ENCODE data around the gene OSBPL8.
A peak's percentile ranks its signal among the peaks of the same experiment; 100 is the strongest.

Gene OSBPL8

DNA sequence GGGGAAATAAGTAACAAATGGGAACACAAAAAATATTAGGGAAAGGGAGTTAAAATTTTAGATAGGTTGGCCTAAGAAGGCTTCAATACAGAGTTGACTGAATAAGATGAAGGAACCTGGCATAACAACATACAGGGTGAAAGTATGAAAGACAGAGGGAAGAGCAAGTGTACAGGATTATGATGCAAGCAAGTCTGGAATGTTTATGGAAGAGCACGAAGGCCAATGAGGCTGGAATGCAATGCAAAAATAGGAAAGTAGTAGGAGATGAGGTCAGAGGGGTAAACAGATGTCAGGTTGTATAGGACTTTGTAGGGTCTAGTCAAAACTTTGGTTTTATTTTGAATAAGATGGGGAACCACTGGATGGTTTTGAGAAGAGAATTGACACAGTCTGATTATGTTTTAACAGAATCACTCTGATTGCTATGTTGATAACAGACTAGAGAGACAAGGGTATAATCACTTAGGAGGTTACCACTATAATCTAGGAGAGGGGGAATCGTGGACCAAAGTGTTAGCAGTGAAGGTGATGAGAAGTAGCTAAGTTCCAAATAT is 96.8 kb downstream of the OSBPL8 start:
- no peak for DNase-seq

DNA sequence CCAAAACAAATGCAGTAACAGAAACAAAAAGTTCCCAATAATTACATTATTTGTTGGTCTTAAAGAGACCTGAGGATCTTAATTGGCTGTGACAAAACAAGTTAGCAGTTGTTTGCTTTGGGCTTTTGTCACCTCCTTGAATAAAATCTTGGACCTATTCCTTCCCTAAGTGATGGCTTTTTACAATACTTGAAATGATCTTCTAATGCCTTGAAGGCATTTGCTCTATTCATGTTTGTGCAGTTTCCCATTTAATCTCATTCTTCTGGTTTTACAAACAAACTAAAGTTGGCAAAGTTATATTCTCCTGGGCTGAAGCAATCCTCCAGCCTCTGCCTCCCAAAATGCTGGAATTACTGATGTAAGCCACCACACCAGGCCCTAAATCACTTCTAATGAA is 98.8 kb downstream of the OSBPL8 start:
- DNase-seq, result no peak

DNA sequence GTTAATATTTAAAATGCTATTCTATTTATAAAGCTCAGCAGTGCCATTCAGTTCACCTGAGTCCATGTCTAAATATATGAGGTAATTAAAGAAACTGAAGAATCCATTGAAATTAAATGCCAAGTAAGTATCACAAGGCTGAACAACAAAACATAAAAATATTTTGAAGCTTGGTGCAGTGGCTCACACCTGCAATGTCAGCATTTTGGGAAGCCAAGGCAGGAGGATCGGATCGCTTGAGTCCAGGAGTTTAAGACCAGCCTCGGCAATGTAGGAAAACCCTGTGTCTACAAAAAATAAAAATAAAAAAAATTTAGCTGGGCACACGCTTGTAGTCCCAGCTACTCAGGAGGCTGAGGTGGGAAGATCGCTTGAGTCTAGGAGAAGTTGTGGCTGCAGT is 101.8 kb downstream of the OSBPL8 start:
- no peak for DNase-seq

DNA sequence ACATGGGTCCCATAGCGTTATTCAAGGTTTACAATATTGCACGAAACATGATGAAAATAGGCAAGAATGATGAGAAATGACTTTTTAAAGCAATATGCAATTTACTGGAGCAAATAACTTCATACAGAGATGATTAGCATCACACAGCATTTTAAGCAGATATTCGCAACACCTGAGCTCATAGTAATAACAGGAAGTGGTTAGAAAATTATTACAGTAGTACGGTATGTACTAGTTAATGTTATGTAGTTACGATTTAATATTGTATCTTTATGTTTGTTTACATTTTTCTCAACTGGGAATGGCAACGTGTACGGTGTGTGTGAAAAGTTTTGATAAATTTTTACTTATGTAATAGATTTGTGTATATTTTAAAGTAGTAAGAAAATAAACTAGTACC is 102.6 kb downstream of the OSBPL8 start:
- DNase-seq, result no peak

DNA sequence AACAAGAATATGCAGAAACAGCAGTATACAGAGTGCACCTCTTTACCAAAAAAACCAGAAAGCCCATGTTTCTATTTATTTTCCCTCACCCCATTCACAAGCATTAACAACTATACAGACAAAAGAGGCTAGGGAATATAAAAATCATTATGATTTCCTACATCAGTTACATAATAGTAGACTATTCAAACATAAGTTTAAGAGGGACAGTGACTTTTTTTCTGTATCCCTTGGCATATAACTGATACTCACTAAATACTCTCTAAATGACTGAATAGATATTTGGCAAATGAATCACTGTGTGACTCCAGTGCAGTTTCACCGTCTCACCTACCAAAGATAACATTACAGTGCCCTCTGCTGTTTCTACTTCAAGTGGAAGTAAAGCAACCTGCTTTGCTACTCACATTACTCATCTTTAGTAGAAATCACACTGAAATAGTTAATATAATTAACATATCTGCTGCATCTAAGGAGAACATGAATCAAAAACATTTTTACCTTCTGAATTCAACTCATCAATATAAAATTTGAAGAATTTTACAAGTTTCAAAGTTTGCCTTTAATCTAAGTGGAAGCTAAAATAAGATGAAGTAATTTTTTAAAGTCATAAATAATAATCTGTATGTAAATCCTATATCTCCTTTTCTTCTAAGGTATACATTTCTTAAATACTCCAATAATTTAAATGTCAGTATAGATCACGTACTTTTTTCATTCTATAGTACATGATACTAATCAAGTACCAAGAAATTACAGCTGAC is 103.8 kb downstream of the OSBPL8 start:
- peak; percentile 28 for DNase-seq

DNA sequence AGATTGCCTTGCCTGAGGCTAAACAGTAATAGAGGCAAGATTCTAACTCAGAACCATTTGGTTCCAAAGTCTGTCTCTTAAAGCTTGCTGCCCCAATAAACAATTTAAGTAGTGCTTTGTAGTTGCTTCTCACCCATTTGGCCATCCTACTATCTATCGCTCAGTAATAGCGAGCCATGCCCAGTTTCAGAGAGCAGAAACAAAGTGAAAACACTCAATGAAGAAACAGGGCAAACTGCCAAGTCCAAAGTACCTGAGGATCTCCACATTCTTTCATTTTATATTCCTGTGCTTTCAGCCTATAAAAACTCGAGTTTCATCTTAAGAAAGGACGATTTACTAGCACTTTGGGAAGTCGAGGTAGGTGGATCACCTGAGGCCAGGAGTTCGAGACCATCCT is 108.0 kb downstream of the OSBPL8 start:
- no peak for DNase-seq

DNA sequence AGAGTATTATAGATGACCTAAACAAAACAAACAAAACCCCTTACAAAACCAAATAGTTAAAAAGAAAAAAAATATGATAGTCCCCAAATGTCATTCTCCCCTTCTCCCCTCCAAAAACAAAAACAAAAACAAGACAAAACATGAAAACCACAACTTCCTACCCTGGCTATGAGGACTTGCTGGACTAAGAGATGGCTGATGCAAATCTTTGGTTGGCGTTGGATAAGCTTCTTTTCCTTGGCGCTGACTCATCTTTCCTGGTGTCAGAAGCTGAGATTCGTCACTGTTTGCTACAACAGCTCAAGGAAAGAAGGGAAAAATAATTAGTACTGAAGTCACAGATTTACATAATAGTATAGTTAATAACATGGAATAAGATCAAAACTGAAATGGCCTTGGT is 108.9 kb downstream of the OSBPL8 start:
- peak; percentile 10 for DNase-seq

DNA sequence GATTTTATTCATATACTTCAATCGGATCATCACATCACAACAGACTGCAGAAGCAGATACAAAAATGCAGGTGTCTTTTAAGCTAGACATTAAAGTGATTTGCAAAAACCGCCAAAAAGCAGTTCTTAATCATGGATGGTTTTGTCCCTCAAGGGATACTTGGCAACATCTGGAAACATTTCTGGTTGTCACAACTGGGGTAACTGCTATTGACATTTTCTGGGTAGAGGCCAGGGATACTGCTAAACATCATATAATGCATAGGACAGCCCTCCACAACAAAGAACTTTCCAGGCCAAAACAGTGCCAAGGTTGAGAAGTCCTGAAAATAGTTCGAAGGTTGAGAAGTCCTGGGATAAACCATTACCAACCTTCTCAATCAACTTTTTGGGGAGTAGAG is 109.6 kb downstream of the OSBPL8 start:
- no peak for DNase-seq

DNA sequence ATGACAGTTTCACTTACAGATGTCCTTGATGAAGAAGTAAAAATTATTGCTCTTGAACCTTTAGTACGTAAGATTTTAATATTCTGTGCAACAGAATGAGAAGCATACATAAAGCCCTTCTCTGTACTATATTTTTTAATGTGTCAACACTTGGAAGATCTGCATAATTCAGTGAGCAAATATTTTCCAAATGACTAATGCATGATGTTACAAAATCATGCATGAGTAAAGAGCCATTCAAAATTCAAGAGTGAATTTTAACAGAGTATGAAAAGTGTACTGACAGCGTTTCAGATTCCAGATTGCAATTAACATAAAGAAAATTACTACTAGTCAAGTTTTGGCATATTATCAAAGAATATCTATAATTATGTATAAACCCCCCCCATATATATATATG is 110.0 kb downstream of the OSBPL8 start:
- DNase-seq, result peak; percentile 23

DNA sequence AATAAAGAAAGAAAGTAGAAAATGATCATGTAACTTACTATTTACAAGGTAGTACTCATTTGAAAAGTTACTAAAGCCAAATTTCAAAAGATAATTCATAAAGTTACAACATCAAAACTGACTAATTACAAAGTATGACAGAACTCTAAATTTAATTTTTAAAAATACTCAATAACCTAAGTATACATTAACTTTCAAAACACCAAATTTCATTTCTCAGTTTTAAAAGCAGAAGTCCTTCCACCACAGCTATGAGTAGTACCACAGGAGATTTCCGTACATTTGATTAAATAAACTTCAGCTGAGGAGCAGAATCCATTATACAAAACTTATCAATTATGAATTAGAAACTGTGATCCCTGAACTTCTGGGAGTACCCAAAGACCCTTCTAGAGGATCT is 110.6 kb downstream of the OSBPL8 start:
- peak; percentile 62 for DNase-seq

DNA sequence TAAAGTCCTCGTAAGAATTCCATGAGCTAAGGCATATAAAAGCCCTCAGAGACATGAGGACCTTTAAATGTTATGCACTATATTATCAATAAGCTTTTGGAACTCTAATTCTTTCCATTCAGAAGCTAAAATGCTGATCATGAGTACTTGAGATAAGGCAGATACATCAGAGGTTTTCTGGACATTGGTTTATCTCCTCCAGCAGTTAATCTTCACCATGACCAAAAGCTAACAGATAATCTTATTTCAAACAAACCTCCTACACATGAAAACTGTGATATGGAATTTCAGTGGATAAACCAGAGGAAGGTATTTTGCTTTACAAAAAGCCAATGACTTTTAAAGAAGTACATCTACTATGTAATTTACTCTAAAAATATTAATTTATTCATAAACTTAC is 113.5 kb downstream of the OSBPL8 start:
- no peak for DNase-seq

DNA sequence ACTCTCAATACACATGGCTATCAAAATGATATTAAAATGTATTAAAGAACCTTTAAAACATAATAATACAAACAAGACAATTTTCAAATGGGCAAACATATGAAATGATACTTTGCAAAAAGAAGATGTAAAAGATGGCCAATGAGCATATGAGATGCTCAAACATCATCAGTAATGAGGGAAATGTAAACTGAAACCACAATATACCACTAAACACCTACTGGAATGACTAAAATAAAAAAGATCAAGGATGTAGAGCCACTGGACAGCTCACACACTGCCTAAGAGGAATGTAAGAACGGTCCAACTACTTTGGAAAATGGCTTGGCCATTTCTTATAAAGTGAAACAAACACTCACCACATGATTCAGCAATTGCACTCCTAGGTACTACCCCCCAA is 114.1 kb downstream of the OSBPL8 start:
- no peak for DNase-seq

DNA sequence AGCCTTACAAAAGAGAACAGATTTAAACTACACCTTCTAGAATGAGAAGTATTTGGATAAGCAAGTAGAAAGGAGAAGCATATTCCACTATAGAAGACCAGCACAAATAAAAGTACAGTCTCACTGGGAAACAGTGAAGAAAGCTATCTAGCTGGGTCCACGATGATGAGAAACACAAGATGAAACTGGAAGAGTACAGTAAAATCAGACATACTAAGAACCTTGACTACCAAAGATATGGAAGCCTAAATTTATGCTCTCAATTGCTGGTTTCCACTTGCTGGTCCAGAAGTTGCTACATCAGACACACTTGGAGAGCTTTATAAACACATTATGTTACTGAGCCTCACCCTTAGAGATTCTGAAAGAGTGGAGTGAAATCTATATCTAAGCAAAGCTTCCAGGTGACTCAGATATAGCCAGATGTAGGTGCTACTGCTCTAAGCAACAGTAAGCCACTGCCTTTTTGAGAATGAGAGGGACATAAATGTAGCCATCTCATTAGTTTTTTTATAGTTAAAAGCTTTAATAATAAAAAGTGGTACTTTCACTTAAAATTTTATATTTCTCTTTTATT is 115.1 kb downstream of the OSBPL8 start:
- DNase-seq, result no peak

DNA sequence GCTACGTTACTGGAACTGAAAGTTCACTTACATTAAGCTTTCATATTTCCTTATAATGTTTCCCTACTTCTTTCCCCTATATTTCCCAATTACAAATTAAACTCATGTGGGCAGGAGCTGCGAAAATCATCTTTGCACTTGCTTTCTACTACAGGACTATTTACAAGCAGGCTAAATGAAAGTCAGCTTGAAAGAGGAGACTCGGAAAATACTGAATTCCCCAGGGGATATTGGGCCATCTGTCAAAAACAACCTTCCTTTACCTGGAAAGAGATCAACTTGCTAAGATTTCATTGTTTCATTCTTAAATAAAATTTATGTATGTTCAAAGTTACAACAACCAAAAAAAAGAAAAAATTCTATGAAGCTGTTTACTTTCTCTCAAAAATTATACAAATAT is 118.6 kb downstream of the OSBPL8 start:
- DNase-seq, result no peak

DNA sequence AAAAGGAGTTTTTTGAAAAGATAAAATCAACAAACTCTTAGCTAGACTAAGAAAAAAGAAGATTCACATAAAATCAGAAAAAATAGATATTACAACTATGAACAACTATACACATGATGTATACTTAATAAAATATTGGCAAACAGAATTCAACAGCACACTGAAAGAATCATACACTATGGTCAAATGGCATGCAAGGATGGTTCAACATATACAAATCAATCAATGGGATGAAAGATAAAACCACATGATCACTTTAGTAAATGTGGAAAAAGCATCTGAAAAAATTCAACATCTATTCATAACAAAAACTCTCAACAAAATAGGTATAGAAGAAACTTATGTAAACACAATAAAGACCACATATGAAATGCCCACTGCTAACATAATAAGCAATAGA is 126.8 kb downstream of the OSBPL8 start:
- DNase-seq, result no peak

DNA sequence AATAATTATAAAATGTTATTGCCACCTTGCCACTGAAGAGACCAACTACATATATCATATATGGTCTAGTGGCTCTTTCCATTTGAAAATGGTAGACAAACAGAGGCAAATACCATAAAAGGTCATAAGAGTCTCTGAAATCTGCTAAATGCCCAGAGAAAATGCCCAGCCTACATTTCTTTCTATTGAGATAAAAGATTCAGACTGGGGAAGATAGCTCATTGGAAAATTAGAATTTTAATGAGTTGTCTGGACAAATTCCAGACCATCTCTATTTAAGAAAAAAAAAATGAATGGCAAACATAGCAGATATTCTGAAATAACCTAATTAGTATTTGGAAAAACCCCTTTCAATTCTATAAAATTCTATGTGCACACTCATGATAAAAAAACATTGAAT is 131.5 kb downstream of the OSBPL8 start:
- no peak for DNase-seq

DNA sequence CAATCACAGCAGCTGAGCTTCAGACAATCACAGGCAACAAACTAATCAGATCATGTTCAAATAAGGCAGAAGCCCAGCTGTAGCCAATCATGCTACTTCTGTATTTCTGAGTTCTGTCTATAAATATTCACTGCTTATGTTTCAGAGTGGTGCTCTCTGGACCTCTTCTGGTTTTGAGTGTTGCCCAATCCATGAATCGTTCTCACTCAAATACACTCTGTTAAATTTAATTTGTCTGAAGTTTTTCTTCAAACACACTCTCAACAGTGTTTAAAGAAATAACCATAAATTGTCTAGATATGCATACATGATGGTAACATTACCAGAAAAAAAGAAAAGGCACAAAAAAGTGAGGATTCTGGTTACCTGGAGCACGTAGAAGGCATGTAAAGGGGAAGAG is 133.4 kb downstream of the OSBPL8 start:
- DNase-seq, result peak; percentile 60

DNA sequence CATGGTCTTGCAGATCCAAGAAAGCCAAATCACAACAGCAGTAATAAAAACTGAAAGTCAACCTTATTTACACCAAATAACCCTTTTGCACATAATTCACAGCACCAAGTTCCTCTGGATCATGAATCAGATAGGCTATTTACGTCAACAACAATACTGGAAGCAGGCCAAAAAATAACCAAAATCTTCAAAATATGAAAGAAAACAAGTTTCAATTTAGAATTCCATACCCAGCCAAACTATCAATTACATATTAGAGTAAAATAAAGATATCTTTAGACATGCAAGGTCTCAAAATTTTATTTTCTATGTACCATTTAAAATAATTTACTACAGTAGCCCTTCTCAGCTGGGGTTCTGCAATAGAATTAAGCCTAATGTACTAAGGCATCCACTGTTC is 134.6 kb downstream of the OSBPL8 start:
- DNase-seq, result no peak

DNA sequence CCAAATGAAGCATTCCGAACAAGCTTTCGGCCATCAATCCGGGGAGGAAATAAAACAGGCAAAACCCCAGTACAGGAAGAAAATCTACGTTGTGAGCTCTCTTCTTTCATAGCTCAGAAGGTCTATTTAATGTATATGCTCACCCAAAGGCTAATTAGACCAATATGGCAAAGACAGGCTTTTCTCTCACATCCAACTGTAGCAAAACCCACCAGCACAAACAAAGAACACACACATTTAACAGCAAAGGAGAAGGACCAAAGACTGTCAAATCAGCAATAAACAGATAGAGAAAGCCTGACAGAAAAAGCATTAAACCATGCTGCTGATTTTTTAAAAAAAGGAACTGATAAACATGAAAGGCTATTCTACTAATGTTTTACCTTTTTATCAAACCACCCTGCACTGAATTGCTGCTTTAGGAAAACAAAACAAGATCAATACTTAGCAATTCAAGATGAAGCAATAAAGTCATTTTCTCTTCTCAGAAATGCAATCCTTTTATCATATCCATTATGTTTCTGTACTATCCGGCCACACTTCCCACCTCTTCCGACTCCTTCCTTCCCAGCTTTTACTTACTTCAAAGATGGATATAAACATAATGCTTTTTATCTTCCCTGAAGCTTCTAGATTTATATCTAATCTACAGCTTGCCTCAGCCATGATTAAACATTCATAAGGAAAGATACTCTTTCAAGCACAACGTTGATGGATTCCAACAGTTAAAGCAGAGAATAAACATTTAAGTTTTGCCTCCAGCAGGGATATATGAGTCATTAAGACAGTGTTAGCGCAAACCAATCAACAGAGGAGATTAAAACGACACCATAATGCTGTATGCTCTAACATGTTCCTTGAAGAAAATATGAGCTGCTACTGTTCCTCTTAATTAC is 136.8 kb downstream of the OSBPL8 start:
- no peak for DNase-seq

DNA sequence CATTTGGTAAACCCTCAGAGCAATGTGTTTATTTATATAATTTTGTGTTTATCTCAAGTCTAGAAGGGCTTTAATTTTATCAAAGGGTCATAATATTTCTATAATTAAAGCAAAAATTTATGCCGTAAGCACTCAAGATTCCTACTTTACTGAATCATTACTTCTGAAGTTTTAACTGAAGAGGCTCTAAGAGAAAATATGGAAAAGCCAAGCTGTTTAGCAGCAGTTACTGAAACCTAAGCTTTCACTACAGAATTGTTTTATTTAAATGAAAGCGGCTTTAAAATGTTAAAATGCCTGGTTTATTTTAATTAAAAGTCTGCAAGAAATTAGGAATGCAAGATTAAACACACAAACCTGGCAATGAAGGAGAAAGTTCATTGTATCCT is 137.4 kb downstream of the OSBPL8 start:
- DNase-seq, result no peak

DNA sequence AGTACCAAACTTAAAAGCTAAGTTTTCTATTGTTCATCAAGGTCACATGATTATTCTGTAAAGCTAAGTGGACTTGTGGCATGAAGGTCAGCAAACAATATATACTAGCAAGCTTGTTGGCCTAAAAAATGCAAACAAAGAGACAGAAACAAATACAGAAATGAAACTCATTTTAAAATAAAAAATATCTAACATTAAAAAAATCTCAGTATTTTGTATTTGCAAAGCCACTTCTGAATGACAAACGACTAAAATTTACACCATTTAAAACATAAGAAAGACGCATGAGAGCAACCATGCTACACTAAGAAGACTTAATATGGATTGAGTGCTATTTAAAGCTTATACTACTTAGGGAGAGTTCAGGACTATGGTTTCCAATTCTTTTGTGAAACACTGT is 138.5 kb downstream of the OSBPL8 start:
- no peak for DNase-seq

DNA sequence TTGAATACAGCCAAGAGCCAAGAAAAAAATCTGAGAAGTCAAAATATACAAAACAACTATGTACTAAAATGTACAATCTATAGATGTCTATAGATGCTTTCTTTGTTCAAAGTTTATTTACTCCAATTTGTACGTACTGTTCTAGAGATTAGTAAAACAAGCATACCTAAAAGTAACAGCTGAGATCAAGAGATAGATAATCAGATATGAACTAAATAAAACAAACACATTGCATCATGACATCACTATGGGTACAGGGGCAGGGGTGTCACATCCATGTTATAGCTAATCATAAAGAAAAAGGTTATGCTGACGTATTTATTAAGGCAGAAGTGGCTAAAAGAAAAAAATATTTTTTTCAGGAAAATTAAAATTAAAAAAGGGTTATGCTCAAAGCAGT is 139.3 kb downstream of the OSBPL8 start:
- no peak for DNase-seq

DNA sequence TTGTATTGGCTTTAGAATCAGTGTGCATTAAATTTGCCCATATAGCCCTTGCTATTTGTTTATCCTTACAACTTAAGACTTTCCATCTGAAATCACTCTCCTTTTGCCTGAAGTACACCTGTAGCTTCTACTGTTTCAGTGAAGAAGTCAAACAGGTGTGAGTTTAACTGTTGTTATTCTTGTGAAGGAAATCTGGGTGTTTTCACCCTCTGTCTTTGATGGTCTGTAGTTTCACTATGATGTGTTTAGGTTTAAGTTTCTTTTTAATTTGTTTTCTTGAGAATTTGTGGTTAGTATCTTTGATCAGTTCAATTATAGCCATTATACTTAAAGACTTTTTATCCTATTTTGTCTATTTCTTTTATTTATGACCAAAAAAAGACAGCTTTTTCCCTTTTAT is 142.5 kb downstream of the OSBPL8 start:
- no peak for DNase-seq

DNA sequence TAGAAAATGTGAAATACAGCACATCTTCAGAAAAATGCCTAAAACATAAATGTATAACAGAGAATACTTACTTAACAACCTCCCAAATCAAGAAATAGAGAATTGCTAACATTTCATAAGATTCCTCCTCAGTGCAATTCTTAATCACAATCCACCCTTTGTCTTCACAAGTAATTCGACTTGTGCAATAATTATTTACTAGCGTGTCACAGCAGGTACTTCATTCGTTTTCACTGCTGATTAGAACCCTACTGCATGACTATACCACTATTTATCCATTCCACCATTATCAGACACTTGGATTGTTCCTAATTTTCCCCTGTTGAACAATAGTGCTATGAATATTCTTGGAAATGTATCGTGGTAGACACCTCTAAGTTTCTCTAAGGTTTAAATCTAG is 146.4 kb downstream of the OSBPL8 start:
- DNase-seq, result no peak
